Islet precursor cell (in vitro differentiated cells): Measurements from ENCODE around the gene IGFALS.

Experiments
- DNase-seq: peaks from one replicate; pipeline ENCODE4 v3.0.0-alpha.2; 2018

The IGFALS gene

GRCh38 chr16:1763521-1764511 is 29.7 kb downstream of the IGFALS start:
- peak; percentile 88 for DNase-seq

DNA sequence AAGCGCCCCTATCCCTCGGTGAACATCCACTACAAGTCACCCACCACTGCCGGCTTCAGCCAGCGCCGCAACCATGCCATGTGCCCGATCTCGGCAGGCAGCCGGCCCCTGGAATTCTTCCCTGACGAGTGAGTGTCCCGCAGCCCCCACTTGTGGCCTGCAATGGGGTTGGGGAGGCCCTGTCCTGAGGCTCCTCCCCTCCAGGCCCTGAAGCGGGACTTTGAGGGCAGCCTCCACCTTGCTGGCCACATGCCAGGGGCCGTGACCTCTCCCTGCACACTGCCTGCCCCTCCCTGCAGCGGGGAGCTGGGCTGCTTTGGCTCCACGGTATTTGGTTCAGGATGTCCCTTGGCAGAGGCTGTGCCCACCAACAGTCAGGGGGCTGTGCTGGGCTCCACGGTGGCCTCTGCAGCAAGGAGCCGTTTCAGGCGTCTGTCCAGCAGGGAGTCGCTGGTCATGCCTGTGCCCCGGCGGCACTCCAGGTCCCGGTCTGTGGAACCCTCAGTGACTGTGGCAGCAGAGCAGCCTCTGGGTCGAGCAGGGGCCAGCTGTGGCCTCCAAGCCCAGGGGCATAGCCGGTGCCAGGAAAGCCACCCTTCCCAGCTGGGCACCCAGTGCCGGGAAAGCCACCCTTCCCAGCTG is 30.5 kb downstream of the IGFALS start:
- DNase-seq, result no peak

GRCh38 chr16:1762196-1762878 is 31.2 kb downstream of the IGFALS start:
- DNase-seq, result no peak

- DNase-seq, result no peak
These were observed 31.8 kb downstream of the IGFALS start for GRCh38 chr16:1761751-1762150.

DNA sequence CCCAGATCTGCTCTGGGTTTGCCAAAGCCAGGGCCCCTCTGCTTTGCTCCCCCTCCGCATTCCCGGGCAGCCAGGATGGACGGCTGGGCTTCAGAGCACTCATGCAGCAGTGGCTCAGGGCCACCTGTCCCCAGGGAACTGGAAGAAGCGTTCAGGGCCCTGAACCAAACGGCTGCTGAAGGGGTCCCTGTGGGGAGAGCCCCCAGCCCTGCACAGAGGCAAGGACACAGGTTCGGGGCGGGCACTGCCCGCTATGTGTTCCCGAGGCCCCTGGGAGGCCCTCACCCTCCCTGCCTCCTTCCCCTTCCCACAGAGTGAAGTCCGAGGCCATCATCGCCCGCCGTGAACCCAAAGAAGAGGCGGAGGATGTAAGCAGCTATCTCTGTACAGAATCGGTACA is 32.6 kb downstream of the IGFALS start:
- no peak for DNase-seq

DNA sequence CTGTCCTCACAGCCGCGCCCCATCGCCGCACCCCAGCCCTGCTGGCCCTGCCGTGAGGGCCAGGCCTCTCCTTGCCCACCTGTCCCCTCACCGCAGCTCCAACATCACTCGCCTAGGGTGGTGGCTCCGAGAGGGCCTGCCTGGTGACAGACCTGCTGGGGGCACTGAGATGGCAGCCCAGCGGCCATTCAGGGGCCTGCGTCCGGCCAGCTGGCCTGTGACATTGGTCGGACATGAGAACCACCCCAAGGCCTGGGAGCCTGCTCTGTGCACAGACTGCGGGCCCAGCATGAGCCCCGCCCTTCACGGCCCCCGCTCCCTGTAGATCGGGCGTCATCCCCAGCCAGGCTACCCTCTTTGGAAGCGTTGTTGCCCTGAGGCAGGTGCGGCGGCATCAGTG is 34.0 kb downstream of the IGFALS start:
- DNase-seq, result no peak

- no peak for DNase-seq
These were observed 34.6 kb downstream of the IGFALS start for GRCh38 chr16:1758923-1759322.

- no peak for DNase-seq
These were observed 35.6 kb downstream of the IGFALS start for GRCh38 chr16:1757714-1758461.

GRCh38 chr16:1754204-1754603 is 39.3 kb downstream of the IGFALS start:
- DNase-seq, result no peak

DNA sequence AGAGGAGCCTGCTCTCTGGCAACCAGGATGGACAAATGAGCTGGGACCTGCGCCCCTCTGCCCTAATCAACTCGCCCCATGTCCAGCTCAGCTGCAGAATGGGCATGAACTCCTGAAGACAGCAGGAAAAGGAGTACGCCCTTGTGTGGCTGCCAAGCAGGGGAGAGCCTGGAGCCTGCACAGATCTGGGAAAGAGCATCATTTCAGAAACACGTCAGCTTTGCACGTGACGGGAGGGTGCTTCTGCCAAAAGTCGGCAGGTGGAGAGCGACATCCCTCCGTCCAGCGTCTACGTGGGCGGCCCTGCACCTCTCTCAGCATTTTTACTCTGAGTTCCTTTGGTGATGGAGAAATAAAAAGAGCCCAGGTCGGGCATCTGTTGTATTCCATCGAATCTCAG is 40.7 kb downstream of the IGFALS start:
- no peak for DNase-seq

- no peak for DNase-seq
These were observed 41.6 kb downstream of the IGFALS start for GRCh38 chr16:1751946-1752345.

DNA sequence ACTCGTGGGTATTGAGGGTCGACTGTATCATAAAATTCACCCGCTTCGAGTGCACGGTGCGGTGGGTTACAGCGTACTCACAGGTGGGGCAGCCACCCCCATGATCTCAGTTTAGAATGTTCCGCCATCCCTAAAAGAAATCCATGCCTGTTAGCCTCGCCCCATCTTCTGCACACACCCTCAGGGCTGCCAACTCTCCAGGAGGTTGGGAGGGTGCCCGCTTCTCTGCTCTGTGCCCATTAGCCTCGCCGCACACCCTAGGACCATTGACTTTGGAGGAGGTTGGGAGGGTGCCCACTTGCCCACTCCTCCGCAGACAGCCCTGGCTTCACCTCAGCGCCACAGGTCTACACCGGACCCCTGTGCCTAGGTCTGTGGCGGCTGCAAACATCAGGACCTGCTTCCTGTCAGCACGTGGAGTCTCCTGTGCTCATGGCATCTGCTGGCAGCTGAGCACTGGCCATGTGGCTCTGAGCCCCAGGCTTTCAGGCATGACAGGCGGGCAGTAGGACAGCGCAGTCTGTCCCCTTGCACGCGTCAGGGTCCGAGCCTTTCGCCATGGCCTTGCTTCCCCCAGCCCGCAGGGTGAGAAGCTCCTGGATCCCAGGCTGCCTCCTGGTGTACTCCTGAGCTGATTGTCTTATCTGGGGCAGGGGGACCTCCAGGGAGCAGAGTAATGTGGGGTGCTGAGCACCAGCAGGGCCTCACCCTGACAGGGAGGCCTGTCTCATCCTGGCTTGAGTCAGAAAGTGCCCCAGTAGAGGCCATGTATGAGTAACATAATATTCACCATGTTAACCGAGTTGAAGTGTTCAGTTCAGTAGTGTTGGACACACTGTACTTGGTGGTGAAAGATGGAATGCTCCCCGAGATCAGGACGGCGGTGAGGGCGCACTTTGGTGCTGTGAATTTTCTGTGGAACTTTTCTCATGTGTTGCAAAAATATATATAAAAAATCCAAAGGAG is 44.1 kb downstream of the IGFALS start:
- no peak for DNase-seq

DNA sequence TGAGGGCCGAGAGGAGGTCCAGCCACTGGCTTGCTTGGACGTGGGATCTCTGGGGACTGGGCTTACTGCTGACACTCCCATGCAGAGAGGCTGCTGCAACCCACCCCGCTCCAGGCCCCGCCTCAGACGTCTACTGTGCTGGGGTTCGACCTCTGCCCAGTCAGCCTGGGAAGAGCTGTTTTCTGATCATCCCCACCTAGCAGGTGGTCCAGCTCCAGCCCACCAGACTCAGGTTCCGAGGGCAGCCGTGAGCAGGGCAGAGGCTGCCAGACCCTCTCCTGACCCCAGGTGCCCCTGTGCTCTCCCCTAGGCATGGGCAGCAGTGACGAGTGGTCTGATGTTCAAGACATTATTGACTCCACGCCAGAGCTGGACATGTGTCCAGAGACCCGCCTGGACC is 45.6 kb downstream of the IGFALS start:
- no peak for DNase-seq

DNA sequence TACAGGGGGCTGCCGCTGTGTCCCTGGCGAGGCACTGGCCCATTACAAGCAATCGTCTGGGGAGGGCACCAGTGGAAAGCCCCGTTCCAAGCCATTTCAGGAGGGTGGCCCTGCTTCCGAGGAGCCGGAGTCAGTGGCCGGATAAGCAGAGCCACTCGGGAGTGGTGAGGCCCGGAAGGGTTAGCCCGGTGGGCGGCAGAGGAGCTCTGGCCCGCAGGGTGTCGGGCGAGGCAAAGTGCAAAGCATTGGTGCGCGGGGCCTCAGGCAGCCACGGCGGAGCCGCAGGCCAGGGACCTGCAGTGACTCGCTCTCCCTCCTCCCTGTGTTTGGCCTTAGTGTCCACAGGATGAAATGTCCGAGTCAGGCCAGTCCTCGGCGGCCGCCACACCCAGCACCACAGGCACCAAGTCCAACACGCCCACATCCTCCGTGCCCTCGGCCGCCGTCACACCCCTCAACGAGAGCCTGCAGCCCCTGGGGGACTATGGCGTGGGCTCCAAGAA is 46.8 kb downstream of the IGFALS start:
- DNase-seq, result no peak

GRCh38 chr16:1745900-1746692 is 47.4 kb downstream of the IGFALS start:
- peak; percentile 91 for DNase-seq

GRCh38 chr16:1745181-1745899 is 48.2 kb downstream of the IGFALS start:
- DNase-seq, result peak; percentile 96

- DNase-seq, result peak; percentile 60
These were observed 49.1 kb downstream of the IGFALS start for GRCh38 chr16:1744338-1744840.

DNA sequence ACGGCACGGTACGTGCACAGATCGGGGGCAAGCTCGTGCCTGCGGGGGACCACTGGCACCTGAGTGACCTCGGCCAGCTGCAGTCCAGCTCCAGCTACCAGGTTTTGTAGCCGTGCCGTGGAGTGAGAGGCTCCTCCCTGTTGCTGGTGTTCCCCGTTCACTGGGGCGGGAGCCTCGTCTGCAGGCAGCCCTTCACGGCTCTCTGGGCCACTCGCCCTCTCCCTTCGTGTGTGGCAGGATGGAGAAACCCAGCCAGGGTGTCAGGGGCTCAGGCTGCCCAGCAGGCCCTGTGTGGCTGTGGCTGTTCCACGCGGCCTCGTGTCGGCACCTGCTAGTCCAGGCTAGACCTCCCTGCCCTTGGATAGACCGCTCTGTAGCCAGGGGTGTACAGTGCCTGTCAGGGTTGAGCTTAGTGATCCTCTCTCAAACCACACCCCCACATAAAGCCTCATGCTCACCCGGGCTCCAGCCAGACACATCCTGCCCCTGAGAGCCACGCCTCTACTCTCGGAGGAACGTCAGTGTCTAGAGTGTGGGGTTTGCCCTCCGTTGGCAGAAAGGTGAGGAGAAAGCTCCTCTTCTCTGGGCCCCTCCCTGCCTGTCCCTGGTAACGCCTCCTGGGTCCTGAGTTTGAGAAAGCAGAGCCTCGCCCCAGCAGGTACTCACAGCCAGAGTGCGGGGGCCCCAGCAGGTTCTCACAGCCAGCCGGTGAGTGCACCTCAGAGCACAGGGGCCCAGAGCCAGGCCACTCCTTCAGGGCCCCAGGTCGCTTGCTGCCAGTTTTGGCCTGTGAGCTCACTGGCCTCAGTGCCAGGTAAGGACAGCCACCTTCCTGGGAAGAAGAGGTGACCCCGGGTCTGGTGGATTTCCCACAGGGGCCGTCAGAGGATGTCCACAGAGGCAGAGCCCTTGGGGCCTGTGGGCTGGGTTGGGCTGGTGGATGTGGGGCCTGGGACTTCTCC is 49.8 kb downstream of the IGFALS start:
- peak; percentile 50 for DNase-seq
